Measurements from ENCODE around the gene PLGRKT.
"Not testable (repeated sequence)": the region's sequence is repeated elsewhere in the genome, so short reads cannot be mapped to it uniquely, and the experiment has no call there.

PLGRKT gene

DNA sequence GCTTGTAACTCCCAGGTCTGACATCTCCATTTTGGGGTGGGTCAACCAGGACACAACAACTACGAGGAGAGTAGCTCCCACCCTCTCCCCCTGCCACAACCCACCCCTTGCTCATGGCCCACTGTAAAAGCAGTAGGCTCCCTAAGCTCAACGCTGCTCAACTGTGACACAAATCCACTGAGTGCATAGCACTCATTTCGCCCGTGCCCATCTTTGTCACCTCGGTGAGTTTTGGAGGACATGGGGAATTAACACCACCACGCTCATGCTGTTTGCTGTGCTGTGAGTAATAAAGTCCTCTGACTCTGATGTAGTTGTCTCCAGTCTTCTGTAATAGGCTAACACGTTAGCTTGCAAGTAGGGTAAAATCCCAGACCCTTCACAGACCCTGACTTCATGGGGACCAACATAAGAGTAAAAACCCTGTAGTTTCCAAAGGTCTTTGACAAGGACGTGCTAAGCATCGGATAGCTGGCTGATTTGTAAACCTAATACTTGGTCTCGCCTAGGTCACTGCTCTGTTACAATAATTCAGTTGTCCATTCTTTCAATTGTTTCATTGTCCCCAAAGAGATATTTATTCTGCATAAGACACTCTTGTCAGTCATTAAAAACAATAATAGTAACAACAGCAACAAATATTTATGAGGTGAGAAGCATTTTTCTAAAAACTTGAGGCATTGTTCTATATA is 7.7 kb downstream of the PLGRKT start:
- DNase-seq, result no peak

DNA sequence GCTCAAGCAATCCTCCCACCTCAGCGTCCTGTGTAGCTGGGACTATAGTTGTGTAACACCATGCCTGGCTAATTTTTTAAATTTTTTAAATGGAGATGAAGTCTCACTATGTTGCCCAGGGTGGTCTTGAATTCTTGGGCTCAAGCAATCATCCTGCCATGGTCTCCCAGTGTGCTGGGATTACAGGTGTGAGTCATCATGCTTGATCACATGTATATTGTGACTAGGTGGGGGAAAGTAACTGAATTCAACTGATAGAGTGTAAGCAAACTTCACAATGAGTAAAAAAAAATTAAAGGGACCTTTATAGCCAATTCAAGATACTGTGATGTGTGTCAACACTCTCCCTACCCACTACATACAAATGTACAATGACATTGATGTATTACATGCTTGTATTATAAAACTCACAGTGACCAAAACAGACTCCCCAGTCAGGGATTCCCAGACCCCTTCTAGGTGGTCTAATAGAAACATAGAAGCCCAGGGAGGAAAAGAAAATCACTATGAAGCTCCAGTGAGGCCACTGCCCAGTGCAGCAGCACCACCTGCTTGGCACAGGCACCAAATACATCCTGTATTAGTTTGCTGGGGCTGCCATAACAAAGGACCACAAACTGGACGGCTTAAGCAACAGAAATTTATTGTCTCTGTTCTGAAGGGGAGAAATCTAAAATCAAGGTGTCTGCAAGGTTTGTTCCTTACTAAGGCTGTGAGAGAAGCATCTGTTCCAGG is 8.8 kb downstream of the PLGRKT start:
- no peak for DNase-seq

DNA sequence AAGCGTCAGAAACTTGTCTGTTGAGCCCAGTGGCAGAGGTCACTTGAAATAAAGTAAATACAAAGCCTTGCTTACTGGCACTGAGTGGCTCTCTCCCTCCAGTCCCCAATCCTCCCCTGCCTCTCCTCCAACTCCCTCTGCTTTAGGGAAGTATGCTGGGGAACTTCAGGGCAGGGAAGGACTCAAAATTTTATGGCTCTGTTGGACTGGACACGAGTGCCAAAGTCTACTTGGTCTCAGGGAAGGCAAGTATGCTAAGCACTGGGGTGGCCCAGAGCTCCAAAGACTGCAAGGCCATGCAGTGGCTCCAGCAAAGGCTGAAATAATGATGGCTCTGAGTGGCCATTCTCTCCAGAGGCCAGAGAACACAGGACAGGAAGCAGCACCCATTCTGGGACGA is 9.6 kb downstream of the PLGRKT start:
- no peak for DNase-seq

- DNase-seq, result no peak
These were observed 10.7 kb downstream of the PLGRKT start for GRCh38 chr9:5427005-5427404.

DNA sequence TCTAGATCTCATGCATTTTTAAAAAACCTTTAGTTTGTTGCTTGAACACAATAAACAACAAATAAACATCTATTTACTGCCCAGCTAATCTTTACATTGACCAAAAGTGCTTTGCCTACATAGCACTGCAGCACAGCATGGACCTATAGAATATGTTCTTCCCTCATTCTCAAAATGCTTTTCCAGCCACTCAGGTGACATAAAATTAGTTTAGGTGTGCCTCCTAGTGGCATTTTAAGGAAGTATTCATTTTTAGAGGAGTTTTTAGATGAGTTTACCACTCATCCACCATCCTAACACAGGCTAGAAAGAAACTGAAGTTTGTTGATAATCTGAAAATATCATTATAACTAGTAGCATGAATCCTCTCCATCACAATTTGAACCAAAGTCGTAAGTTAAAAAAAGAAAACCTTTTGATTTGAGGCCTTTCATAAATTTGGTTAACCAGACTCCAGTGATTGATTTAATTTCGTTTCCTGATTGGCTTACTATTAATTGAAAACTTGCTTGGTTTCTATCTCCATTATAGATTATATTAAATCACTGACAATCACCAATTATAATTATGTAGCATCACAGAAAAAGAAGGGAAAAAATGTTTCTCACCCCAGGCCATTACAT is 12.6 kb downstream of the PLGRKT start:
- no peak for DNase-seq

DNA sequence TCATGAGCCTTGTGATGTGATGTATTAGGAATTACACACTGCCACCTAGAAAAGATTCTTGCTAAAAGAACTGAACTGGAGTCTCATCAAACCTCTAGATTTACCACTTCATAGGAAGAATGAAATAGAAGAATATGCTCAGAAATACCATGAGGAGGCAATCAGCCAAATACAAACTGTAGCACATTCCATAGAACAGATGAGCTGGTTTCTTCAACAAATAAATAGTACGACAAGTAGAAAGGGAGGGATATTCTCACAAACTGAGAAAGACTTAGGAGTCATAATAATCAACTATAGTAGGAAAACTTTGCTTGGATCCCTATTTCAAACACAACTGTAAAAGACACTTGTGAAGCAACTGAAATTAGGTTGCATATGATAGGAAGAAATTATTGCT is 15.4 kb downstream of the PLGRKT start:
- DNase-seq, result no peak

DNA sequence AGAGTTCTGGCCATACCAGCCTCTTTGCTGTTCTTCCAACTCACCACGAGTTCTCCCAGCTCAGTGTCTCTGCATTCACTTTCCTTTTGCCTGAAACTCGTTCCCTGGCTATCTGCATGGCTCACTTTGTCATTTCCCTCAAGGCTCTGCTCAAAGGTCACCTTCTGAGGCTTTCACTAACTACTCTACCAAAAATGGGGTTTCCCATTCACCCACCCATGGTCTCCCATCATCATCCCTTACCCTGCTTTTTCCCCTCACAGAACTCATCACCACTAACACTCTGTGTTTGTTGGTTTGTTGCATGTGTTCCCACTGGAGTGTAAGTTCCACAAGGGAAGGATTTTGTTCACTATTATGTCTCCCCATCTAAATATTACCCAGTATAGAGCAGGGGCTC is 16.6 kb downstream of the PLGRKT start:
- DNase-seq, result no peak

- DNase-seq, result no peak
These were observed 17.7 kb downstream of the PLGRKT start for GRCh38 chr9:5419987-5420386.

GRCh38 chr9:5418481-5418880 is 19.2 kb downstream of the PLGRKT start:
- DNase-seq, result no peak

DNA sequence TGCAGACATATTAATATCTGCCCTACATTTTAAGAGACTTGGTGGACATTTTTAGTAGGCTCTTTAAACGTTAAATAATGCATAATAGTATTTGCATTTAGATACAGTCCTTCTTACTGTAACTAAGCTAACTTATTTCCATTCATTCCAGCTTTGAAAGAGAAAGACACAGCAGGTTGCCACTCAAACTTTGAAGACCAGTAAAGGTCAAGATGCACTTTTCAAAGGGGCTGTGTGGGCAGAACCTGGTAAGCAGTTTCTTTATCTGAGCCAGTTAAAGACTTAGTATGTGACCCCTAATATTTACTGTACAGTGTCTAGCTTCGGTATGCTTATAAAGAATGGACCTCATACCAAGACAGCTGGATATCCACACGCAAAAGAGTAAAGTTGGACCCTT is 20.8 kb downstream of the PLGRKT start:
- no peak for DNase-seq

DNA sequence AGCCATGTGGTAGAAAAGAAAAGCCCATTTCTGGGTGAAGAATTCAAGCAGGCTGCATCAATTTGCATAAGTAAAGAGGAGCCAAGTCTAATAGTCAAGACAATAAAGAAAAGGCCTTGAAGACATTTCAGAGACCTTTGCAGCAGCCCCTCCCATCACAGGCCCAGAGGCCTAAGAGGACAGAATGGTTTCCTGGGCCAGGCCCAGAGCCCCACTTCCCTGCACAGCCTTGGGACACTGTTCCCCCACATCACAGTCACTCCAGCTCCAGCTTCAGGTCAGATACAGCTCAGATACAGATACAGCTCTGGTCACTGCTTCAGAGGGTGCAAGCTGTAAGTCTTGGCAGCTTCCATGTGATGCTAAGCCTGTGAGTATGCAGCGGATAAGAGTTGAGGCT is 29.1 kb downstream of the PLGRKT start:
- no peak for DNase-seq

DNA sequence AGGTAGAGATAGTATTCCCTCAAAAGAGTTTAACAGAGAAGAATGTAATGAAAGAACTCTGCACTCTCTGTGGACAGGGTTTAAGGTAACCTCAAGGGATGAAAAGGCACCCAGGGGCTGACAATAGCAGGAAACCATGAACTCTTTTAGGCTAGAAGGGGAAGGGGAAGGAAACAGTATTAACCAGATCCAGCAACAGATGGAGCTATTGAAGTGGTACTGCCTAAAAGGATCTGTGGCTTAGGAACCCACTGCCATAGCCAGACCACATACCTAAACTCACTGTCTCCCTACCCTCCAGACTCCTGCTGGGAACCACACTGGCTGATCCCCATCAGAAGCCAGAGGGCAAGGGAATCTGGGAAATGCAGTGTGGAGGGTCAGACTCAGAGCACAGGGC is 35.5 kb downstream of the PLGRKT start:
- no peak for DNase-seq

GRCh38 chr9:5397547-5397946 is 40.2 kb downstream of the PLGRKT start:
- not testable (repeated sequence) for DNase-seq

- DNase-seq, result no peak
These were observed 42.3 kb downstream of the PLGRKT start for GRCh38 chr9:5395428-5395827.

GRCh38 chr9:5393976-5394375 is 43.7 kb downstream of the PLGRKT start:
- not testable (repeated sequence) for DNase-seq

GRCh38 chr9:5393497-5393896 is 44.2 kb downstream of the PLGRKT start:
- DNase-seq, result no peak

- DNase-seq, result no peak
These were observed 45.4 kb downstream of the PLGRKT start for GRCh38 chr9:5392285-5392684.

DNA sequence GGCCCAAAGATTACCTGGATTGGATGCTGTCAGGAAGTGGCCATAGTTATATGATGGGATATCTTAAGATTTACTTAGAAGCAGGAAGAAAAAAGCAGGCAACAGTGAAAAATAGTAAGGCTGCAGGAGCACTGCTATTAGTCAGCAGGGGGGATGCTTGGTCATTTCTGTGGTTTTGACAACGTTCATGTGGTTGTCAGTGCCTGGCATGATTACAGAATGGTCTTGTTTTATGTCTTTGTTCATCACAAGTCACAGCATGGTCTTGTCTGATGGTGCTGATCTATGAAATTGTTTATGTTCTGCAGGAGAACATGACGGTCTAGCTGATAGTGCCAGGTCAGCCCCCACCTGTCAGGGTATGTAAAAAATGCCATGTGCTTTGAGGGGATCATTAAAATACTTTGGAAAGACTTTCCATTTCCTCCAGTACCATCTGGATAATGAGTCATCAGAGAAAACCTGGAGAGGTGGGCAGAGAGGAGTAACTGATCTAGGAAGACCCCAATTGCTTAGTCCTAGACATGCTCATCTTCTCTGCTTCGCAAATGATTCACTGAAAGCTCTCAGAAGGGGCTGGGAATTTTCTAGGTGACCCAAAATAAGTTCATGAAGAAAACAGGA is 48.5 kb downstream of the PLGRKT start:
- no peak for DNase-seq

GRCh38 chr9:5388026-5388819 is 49.5 kb downstream of the PLGRKT start:
- no peak for DNase-seq

- DNase-seq, result no peak
These were observed 53.3 kb downstream of the PLGRKT start for GRCh38 chr9:5384436-5384835.

GRCh38 chr9:5382479-5382878 is 55.2 kb downstream of the PLGRKT start:
- no peak for DNase-seq

- no peak for DNase-seq
These were observed 61.8 kb downstream of the PLGRKT start for GRCh38 chr9:5375790-5376477.

All from islet precursor cell (in vitro differentiated cells).